NCI-H1105 treated with DMSO at 0.1 percent for 48 hours (cell line): ENCODE measurements around the gene NAALADL2.

Experiments used
- DNase-seq: peaks from one replicate; lab custom pipeline; 2025; lab: John Stamatoyannopoulos, UW

NAALADL2 gene

DNA sequence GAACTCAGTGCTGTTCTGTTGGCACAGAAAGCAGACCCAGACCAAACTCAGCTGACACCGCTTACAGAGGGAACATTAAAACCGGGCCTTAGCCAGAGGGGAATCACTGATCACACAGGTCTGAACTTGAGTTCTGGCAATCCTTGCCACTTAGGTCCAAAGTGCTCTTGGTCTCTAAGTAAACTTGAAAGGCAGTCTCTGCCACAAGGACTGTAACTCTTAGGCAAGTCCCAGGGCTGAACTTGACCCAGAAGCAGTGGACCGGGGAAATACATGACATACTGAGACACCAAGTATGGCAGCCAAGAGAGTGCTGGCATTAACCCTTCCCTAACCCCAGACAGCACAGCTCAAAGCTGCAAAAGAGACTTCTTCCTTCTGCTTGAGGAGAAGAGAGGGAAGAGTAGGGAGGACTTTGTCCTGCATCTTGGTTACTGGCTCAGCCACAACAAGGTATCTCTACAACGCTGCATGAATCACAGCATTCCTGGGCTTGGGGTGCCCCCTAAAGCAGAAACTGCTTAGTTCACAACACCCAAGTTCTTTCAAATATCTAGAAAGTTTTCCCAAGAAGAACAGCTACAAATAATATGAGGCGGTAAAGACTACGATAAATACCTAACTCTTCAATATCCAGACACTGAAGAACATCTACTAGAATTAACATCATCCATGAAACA is 32.5 kb downstream of the NAALADL2 start:
- no peak for DNase-seq

DNA sequence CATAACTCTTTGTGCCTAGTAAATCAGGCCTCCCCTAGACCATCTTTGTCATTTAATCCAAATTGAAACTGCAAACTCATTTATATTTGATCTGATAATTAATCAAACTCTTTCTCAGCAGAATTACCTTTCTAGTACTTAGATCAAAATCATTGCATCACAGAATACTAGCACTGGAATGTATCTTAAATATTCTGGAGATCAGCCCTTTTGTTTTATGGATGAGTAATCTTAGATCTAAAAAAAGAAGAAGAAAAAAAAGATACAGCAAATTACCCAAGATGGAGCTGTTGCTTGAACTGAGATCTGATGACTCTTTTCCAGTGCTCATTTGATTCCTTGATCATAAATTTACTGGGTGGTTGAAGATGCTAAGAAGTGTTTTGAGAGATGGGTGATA is 47.9 kb downstream of the NAALADL2 start:
- no peak for DNase-seq

GRCh38 chr3:174907628-174908407 is 48.7 kb downstream of the NAALADL2 start:
- no peak for DNase-seq

DNA sequence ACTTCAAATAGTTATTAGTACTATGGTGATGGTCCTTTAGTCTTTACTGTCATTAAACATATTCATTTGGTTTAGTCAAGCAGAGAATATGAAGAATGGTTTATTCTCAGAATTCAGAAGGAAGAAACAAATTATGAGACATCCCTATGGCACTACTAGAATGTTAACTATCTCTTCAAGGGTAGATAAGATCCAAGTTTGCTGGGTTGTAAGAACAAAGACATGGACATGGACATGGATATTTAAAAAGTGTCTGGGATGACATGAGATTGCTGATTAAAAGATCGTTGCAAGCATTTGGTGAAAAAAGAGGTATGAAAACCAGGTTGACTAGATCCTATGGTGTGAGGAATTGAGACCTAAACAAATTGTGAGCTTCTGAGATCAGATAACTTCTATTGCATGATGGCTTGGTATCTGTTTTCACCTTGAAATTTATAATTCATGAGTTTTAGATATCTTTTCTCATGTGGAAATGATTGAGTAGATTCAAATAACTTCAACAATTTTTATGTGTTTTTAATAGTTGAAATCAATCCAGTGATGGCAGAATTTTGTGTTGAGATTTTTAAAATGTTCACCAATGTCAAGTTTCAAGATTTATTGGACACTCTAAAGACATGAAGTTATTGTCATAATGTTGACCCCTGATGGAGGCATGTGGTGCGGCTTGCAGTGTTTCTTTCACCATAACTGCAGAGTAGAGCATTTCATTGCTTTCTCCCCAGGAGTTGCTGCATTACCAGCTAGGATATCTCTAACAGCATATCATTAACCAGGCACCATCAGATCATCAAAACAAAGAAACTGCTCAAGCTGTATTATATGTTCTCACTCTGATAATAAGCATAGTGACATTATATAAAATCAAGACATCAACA is 72.6 kb downstream of the NAALADL2 start:
- DNase-seq = no peak

- DNase-seq = no peak
Observed at GRCh38 chr3:174936590-174936989, 77.5 kb downstream of the NAALADL2 start.

DNA sequence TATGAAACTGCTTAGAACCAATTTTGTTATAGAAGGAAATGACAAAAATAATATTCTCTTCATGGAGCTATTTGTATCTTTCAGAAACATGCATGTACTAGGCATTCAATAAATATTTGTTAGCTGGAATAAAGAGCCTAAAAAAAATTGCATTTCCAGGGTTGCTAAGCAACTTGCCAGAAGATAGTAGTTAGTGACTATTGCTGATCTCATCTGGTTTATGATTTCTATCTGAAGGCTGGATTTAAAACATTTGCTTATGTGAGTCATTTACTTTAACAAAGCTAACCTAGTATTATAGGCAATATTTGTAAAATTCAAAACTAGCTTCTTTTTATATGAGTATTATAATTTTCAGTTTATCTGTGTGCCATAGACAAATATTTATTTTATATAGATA is 78.3 kb downstream of the NAALADL2 start:
- no peak for DNase-seq

DNA sequence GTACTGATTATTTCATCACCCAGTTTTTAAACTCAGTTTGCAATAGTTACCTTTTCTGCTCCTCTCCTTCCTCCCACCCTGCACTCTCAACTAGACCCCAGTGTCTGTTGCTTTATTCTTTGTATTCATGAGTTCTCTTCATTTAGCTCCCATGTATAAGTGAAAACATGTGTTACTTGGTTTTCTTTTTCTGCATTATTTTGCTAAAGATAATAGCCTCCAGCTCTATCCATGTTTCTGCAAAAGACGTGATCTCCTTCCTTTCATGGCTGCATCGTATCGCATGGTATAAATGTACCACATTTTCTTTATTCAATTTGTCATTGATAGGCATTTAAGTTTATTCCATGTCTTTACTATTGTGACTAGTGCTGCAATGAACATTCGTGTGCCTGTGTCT is 79.0 kb downstream of the NAALADL2 start:
- no peak for DNase-seq

DNA sequence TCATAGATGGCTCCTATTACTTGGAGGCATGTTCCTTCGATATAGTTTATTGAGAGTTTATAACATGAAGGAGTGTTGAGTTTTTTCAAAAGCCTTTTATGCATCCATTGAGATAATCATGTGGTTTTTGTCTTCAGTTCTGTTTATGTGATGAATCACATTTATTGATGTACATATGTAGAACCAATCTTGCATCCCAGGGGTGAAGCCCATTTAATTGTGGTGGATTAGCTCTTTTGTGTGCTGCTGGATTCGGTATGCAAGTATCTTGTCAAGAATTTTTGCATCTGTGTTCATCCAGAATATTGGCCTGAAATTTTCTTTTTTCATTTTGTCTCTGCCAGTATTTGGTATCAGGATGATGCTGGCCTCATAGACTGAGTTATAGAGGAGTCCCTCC is 81.0 kb downstream of the NAALADL2 start:
- no peak for DNase-seq

GRCh38 chr3:174945276-174945675 is 86.1 kb downstream of the NAALADL2 start:
- no peak for DNase-seq

DNA sequence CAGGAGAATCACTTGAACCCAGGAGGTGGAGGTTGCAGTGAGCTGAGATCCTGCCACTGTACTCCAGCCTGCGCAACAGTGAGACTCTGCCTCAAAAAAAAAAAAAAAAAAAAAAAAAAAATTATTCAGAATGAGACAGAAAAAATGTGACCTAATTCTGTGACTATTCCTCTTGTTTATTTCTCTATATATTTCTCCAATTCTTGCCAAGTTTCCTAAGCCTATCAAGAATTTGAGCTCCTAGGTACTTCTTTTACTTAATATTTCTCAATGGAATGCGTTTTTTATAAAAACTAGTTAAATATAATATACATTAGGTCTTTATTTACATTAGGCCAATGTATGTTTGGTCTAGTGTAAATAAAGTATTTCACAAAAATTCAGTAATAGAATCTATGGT is 86.8 kb downstream of the NAALADL2 start:
- no peak for DNase-seq

GRCh38 chr3:174949523-174949922 is 90.4 kb downstream of the NAALADL2 start:
- no peak for DNase-seq

- DNase-seq = no peak
Observed at GRCh38 chr3:174951034-174951433, 91.9 kb downstream of the NAALADL2 start.

DNA sequence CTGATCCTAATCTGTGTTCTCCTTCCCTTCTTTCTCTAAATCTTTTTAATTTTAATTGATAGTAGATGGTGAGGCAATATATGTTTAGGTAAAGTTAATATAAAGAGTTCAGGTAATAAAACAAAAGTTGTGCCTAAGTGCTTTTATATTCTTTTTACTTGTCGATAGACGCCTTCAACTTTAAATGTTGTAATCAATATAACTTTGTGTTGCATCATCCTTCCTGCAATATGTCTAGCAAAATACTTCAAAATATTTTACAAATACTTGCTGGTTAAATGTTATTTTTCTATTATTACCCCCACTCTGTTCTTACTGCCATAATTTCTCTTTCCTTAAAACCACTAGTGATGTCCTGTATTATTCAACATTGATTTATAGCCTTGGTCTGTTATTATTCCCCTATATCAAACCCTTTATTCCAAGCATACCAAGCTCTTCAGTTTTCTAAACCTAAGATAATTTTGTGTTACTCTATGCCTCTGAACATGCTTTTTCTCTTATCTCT is 92.4 kb downstream of the NAALADL2 start:
- no peak for DNase-seq

DNA sequence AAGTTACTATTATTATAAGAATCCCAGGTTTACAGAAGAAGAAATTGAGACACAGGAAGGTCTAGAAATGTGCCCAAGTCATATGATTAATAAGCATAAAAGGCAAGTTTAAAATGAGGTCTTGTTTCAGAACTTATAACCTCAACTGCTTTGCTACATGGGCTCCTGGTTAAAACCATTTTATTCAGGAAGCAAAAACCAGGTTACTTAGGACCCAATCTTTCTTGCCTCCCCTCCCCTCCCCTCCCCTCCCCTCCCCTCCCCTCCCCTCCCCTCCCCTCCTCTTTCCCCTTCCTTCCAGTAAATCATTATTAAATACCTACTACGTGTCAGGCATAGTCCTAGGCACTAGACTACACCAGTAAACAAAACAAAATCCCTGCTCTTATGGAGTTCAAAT is 93.9 kb downstream of the NAALADL2 start:
- DNase-seq = no peak

DNA sequence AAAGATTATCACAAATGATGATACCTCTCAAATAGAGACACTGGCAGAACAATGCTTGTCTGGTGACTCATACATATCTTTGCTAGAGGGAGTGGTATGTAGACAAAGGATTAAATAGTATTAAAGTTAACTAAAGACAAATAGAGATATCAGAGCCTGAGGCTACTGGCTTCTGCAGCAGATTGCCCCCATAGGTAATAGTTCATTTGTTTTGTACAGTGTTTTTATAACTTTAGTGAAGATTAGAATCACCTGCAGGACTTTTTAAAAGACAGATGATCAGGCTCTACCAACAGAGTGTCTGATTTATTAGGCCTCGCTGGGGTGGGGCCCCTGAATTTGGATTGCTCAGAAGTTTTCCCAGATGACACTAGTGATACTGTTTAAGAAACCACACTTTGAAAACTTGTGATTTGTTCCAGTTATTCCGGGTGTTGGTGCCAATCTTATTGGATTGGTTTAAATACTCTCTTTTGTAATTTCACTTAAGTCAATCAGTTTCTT is 96.4 kb downstream of the NAALADL2 start:
- no peak for DNase-seq

DNA sequence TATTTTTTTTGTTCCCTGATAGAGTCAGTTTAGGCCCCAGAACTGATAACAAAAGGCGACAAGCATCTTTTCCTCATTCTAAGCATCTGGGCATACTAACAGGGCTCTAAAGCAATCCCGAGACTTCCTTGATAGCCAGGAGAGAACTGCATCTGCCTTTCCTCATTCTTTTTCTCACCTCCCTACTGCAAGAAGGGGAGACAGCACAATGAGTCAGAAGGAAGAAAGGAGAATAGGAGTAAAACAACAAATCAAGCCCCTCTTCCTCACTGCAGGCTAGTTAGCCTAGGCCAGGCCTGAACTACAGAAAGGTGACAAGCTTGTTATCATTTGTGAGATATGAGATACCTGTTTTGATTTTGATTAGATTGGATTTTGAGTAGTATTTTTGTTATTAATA is 97.9 kb downstream of the NAALADL2 start:
- DNase-seq = no peak

DNA sequence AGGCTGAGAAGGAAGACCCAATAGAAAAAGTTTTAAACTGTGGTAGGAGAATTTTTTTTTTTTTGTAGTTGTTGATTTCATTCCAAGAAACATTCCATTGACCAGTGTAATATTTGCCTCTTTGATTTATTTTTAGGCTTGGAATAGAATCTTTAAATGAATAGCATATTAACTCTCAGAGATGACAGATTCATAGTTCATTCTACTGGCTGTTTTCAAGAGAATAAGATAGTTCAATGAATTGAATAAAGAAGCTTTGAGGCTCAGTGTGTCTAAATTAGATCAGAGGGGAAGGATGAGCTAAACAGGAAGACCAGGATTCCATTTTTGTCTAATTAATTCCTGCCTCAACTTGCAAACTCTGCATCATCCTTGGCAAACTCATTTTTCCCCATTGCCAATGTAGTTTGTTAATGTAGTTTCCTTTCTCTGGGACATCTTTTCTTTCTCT is 98.4 kb downstream of the NAALADL2 start:
- no peak for DNase-seq

GRCh38 chr3:174958671-174959328 is 99.7 kb downstream of the NAALADL2 start:
- peak; percentile 29 for DNase-seq

DNA sequence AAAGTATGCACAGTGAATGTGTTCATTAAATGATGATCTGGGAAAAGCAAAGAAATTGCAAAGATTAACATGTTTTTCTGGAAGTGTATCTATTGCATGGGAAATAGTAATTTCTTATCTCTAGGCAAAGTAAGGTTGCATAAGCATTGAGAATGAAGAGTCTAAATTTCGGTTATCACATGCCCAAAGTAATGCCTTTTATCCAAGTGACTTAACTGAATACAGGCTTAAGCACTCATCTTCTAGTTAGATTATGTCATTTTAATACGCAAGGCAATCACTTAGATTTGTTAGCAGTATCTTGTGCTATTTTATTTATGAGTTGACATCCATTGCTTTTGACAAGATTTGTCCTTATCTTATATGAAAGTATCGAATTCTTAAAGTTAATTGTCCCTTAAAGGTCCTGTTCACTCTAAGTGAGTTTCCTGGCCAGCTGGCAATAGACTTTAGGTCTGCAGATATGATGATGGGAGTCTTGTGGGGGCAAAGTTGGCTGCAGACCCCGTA is 100.5 kb downstream of the NAALADL2 start:
- no peak for DNase-seq

GRCh38 chr3:174960898-174961297 is 101.8 kb downstream of the NAALADL2 start:
- DNase-seq = no peak

DNA sequence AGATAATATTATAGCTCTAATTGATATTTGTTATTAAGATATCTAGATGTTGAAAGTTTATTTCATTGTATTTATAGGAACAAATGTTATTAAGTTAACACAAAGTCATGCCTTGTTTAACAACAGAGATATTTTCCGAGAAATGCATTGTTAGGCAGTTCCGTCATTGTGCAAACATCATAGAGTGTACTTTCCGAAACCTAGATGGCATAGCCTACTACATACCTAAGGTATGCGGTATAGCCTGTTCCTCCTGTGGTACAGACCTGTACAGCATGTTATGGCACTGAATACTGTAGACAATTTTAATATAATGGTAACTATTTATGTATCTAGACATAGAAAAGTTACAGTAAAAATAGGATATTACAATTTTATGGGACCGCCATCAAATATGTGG is 114.3 kb downstream of the NAALADL2 start:
- no peak for DNase-seq
